Renal cortical epithelial cell (primary cell): ENCODE data around the gene IL1R1. TPM values are rescaled to one million over a fixed set of nuclear protein-coding genes. Genes with fewer than 3 reads are reported as not detected.

Source experiments
- DNase-seq: peaks from one replicate; pipeline ENCODE4 v3.0.0-alpha.2; 2011; ENCODE audit warnings: low read depth
- total RNA-seq: library from RNA; depleted of rRNA; stranded (reverse); fragments of >200 nt; gene quantifications from 2 replicates; pipeline ENCODE4 v1.2.3, GENCODE V29; 2014

The IL1R1 gene
- total RNA-seq, 1 donor from 2014 or later: 62.7 TPM

DNA sequence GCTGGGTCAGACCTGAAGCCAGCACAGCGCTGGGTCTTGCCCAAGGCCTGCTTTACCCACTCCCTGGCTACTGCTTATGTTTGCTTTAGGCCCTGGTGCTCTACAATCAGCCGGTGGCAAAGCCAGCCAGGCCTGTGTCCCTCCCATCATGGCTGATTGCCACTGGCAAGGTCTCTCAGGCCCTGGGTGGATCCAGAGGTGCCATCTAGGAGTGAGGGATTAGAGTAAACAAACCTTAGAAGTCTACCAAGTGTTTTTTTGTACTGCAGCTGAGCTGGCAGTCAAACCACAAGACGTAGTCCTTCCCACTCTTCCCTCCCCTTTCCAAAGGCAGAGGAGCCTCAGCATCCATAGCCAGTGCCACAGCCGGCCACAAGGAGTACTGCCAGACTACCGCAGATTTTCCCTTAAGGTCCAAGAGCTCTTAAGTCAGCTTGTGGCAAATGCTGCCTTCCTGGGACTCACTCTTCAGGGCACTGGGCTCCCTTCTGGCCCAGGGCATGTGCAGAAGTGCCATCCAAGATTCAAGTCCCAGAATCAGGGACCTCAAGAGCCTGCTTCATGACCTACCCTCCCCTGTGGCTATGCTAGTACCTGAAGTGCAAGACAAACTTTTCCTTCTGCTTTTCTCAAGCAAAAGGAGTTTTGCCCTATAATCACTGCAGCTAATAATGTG lies 64.3 kb downstream of the IL1R1 start:
- DNase-seq: no peak

DNA sequence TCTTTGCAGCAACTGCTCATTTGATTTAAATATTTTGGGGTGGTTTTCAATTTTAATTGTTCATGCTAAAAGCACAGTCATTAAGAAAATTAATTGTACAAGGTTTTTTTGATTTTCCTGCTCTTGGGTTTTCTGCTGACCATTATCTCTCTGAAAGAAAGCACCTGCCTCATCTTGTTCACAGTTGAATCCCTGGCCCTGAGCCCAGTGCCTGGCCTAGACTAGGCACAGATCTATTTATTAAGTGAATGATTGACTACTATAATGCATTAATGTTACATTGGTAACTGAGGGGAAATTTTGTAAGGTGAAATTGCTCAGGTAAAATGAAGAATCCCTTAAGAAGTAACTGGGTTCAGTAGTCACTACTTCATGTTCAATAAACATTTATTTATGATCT lies 66.2 kb downstream of the IL1R1 start:
- no peak for DNase-seq

DNA sequence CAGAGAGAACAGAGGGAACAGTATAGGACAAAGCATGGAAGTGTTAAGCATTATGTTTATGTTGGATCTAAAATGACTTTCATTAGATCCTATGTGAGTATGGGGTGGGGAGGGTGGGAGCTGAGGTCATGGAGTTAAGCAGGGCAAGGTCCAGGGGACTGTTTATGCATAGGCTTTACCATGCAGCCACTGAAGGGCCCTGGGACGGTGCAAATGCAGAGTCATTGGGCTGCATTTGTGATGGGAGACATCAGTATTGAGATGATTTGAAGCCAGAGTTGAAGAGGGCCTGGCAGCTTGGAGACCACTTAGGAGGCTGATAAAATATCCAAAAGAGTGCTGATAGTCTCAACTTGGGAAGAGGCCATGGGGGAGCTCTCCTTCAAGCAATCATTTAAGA lies 66.9 kb downstream of the IL1R1 start:
- DNase-seq: no peak

DNA sequence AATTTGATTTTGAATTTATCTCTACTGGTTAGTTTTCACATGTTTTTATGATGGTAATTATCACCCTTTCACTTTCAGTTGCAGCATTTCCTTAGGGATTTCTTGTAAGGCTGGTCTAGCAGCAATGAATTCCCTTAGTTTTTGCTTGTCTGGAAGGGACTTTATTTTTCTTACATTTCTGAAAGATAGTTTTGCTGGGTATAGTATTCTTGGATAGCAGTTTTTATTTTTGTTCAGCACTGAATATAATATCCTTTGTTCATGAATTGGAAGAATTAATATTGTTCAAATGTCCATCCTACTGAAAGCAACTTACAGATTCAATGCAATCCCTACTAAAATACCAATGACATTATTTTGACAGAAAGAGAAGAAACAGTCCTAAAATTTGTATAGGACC lies 74.5 kb downstream of the IL1R1 start:
- no peak for DNase-seq

DNA sequence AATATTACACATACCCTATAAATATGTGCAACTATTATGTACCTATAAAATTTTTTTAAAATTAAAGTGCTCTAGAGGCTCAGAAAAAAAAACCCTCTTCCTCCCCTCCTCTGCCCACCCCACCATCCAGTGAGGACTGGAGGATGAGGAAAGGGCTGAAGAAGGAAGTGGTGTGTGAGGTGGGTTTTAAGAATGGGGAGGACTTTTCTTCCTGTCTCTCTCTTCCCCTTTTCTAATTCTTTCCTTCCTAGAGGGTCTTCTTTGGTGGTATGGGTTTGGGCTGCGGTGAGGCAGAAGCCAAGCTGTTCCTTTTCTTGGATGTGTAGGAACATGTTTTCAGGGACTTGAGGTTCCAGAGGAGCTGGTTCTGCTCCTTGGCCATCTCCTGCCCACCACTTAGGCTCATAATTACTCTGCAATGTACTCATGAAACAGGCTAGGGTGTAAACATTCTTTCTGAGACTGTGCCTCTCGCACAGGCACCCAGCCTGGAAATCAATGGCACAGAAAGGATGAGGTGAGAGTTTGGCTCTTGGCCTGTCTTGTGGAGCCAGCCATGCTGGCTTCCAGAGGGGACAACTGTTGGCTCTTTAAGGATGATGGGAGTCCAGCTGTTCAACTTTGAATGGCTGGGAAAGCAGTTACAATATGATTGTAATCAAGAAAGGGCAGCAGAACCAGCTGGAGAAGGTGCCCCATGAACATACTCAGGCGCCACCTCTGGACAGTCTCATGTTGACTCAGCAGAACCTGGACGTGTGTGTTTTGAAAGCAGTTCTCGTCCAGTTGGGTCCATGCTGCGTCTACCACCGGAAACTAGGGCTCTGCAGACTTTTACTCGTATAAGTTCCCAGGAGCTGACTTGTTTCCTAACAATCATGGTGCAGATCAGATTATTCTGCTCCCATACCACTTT lies 82.5 kb downstream of the IL1R1 start:
- DNase-seq: no peak

DNA sequence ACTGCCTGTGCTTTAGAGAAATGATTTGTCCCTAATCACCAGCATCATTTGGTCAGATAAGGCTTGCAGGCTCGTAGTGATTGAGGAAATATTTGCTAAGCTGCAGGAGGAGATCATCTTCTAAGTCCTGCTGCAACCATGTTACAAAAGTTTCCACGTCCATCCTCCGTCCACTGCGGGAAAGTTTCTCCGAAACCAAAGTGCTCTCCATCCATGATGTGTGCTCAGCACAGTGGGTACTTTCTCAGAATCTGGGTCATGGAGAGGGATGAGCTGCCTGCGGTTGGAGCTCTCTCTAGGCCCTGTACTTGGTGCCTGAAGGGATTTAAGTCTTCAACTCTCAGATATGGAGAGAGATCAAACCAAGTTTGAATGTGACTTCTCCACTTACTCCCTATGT lies 83.6 kb downstream of the IL1R1 start:
- DNase-seq: no peak

DNA sequence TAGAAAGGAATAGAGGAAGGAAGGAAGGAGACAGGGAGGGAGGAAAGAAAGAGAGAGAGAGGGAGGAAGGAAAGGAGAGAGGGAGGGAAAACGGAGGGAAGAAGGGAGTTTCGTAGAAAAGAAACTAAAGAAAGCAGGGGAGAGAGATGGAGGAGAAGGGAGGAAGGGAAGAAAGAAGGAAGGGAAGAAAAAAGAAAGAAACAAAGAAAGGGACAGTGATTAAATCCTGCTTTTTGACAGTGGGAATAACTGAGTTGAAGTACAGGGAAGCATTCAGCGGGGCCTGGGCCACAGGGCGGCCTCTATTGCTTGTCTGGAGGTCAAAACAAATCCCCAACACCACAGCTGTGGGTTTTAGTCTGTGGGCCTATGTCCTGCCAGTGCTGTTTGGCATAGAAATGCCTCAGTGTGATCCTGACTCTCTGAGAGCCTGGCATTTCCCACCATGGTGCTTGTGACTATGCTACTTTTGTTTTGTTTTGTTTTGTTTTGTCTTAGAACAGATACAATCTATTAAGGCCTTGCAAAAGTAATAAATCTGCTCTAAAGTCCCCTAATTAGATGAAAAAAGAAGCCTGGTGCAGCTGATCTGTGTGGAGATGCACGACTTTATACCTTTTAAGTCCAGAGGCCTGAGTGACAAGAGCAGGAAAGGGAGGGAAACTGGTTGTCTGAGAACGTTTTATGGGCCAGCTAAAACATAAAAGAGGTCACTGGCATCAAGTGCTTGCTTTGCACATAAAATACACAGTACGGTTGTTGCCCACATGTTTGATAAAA lies 84.3 kb downstream of the IL1R1 start:
- peak; percentile 45 for DNase-seq

DNA sequence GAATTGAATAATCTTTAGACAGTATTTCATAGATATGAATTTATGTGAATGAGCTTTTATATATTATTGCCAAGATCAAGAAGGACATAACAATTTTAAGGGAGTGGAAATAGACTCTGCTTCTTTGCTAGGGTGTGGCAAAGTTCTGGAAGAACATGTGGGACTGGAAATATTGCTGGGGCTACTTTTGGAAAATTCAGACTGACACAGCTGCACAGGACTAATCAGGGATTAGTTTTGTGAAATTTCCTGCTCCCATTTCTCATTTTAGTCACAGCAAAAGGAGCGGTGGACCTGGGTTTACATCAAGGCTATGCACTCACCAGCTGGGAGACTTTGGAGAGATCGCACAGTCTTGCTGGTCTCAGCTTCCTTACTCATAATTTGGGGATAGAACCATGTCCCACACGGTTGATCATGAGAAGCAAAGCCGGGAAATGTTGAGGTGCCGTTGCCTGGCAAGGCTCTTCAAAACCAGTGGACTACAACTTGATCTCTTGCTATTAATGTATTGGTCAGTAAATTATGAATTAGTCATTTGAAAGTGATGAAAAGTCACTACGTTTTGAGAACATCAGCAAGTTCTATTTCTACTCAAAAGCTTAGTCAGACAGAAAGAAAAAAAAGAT lies 86.7 kb downstream of the IL1R1 start:
- DNase-seq: no peak

Other genes with a start within 250 kb of the IL1R1 start
- gene IL1R2, start 150.8 kb upstream of the IL1R1 start, total RNA-seq: 0.89 and 23.4 TPM in 2 replicates
- 3.3 and 4.6 TPM in 2 replicates for gene IL1RL2, start 44.3 kb downstream of the IL1R1 start, total RNA-seq
- 0.05 and 4.3 TPM in 2 replicates for gene IL1RL1, start 168.8 kb downstream of the IL1R1 start, total RNA-seq
- 3.4 and 4.0 TPM in 2 replicates for gene IL18R1, start 213.1 kb downstream of the IL1R1 start, total RNA-seq